ENCODE data around the gene SLC4A4.

The SLC4A4 gene

GRCh38 chr4:71292228-71292627 is 46.6 kb upstream of the SLC4A4 start:
- Histone ChIP-seq H3K27ac (ENCODE audit: low read length) (no peak overlapping the region), H4K20me1 (ENCODE audit: insufficient read depth, low read length) (no peaks in the 10 kb centered on the region), H3K36me3 (ENCODE audit: insufficient read depth, low read length) (no peaks in the 10 kb centered on the region), H3K9ac (ENCODE audit: low read depth, low read length) (no peak overlapping the region), H2AFZ (ENCODE audit: low read depth, low read length) (no peak overlapping the region), H3K27me3 (ENCODE audit: insufficient read depth, low read length, poor library complexity) (no peaks in the 10 kb centered on the region), H3K9me3 (ENCODE audit: insufficient read depth, low read length, severe bottlenecking) (no peaks in the 10 kb centered on the region), H3K4me3 (ENCODE audit: low read depth in 1 of 2, low read length in 2 of 2) (no peak overlapping the region), H3K4me2 (ENCODE audit: insufficient read depth, low read length) (no peak overlapping the region), H3K79me2 (ENCODE audit: insufficient read depth, low read length) (no peaks in the 10 kb centered on the region), H3K4me1 (ENCODE audit: insufficient read depth, low read length) (no peaks in the 10 kb centered on the region)
- ATAC-seq (ENCODE audit: insufficient read depth, low read depth) (no peak), DNase-seq (no peak)
- TF ChIP-seq CTCF (IDR thresholded peaks at IDR 0.05; ENCODE audit: borderline replicate concordance, extremely low read depth, low read length, poor library complexity, severe bottlenecking) (no peak), EZH2 (IDR thresholded peaks at IDR 0.05; ENCODE audit: borderline replicate concordance, low read depth, low read length, severe bottlenecking) (no peak)

GRCh38 chr4:71293705-71294104 is 45.1 kb upstream of the SLC4A4 start:
- Histone ChIP-seq H4K20me1 (ENCODE audit: insufficient read depth, low read length) (no peaks in the 10 kb centered on the region), H3K36me3 (ENCODE audit: insufficient read depth, low read length) (no peaks in the 10 kb centered on the region), H3K4me3 (ENCODE audit: low read depth in 1 of 2, low read length in 2 of 2) (no peak overlapping the region), H2AFZ (ENCODE audit: low read depth, low read length) (no peak overlapping the region), H3K9me3 (ENCODE audit: insufficient read depth, low read length, severe bottlenecking) (no peaks in the 10 kb centered on the region), H3K4me2 (ENCODE audit: insufficient read depth, low read length) (no peak overlapping the region), H3K79me2 (ENCODE audit: insufficient read depth, low read length) (no peaks in the 10 kb centered on the region), H3K9ac (ENCODE audit: low read depth, low read length) (no peak overlapping the region), H3K27me3 (ENCODE audit: insufficient read depth, low read length, poor library complexity) (no peaks in the 10 kb centered on the region), H3K4me1 (ENCODE audit: insufficient read depth, low read length) (no peaks in the 10 kb centered on the region), H3K27ac (ENCODE audit: low read length) (no peak overlapping the region)
- DNase-seq = no peak
- no peak for ATAC-seq (ENCODE audit: insufficient read depth, low read depth)
- TF ChIP-seq CTCF (IDR thresholded peaks at IDR 0.05; ENCODE audit: borderline replicate concordance, extremely low read depth, low read length, poor library complexity, severe bottlenecking) (no peak), EZH2 (IDR thresholded peaks at IDR 0.05; ENCODE audit: borderline replicate concordance, low read depth, low read length, severe bottlenecking) (no peak)

- no peak overlapping the region for H3K4me3 ChIP-seq (ENCODE audit: low read depth in 1 of 2, low read length in 2 of 2)
- ATAC-seq (ENCODE audit: insufficient read depth, low read depth) = no peak
- H4K20me1 ChIP-seq (ENCODE audit: insufficient read depth, low read length) = no peaks in the 10 kb centered on the region
- no peak for TF ChIP-seq EZH2 (IDR thresholded peaks at IDR 0.05; ENCODE audit: borderline replicate concordance, low read depth, low read length, severe bottlenecking)
- no peak for TF ChIP-seq CTCF (IDR thresholded peaks at IDR 0.05; ENCODE audit: borderline replicate concordance, extremely low read depth, low read length, poor library complexity, severe bottlenecking)
- no peak for DNase-seq
- no peak overlapping the region for H3K9ac ChIP-seq (ENCODE audit: low read depth, low read length)
- no peaks in the 10 kb centered on the region for H3K27me3 ChIP-seq (ENCODE audit: insufficient read depth, low read length, poor library complexity)
- no peaks in the 10 kb centered on the region for H3K36me3 ChIP-seq (ENCODE audit: insufficient read depth, low read length)
- no peaks in the 10 kb centered on the region for H3K79me2 ChIP-seq (ENCODE audit: insufficient read depth, low read length)
- H3K9me3 ChIP-seq (ENCODE audit: insufficient read depth, low read length, severe bottlenecking) = no peaks in the 10 kb centered on the region
- no peak overlapping the region for H3K27ac ChIP-seq (ENCODE audit: low read length)
- no peak overlapping the region for H2AFZ ChIP-seq (ENCODE audit: low read depth, low read length)
- H3K4me1 ChIP-seq (ENCODE audit: insufficient read depth, low read length) = no peaks in the 10 kb centered on the region
- H3K4me2 ChIP-seq (ENCODE audit: insufficient read depth, low read length) = no peak overlapping the region
These were observed 44.5 kb upstream of the SLC4A4 start for GRCh38 chr4:71294301-71294700.

- no peak overlapping the region for H3K27ac ChIP-seq (ENCODE audit: low read length)
- no peaks in the 10 kb centered on the region for H3K27me3 ChIP-seq (ENCODE audit: insufficient read depth, low read length, poor library complexity)
- no peak for DNase-seq
- no peaks in the 10 kb centered on the region for H3K4me1 ChIP-seq (ENCODE audit: insufficient read depth, low read length)
- H3K9me3 ChIP-seq (ENCODE audit: insufficient read depth, low read length, severe bottlenecking) = no peaks in the 10 kb centered on the region
- H3K36me3 ChIP-seq (ENCODE audit: insufficient read depth, low read length) = no peaks in the 10 kb centered on the region
- no peak overlapping the region for H2AFZ ChIP-seq (ENCODE audit: low read depth, low read length)
- no peak for TF ChIP-seq EZH2 (IDR thresholded peaks at IDR 0.05; ENCODE audit: borderline replicate concordance, low read depth, low read length, severe bottlenecking)
- TF ChIP-seq CTCF (IDR thresholded peaks at IDR 0.05; ENCODE audit: borderline replicate concordance, extremely low read depth, low read length, poor library complexity, severe bottlenecking) = no peak
- H3K4me2 ChIP-seq (ENCODE audit: insufficient read depth, low read length) = no peak overlapping the region
- no peak overlapping the region for H3K4me3 ChIP-seq (ENCODE audit: low read depth in 1 of 2, low read length in 2 of 2)
- H4K20me1 ChIP-seq (ENCODE audit: insufficient read depth, low read length) = no peaks in the 10 kb centered on the region
- ATAC-seq (ENCODE audit: insufficient read depth, low read depth) = no peak
- H3K79me2 ChIP-seq (ENCODE audit: insufficient read depth, low read length) = no peaks in the 10 kb centered on the region
- H3K9ac ChIP-seq (ENCODE audit: low read depth, low read length) = no peak overlapping the region
These were observed 41.9 kb upstream of the SLC4A4 start for GRCh38 chr4:71296945-71297344.
